ENCODE results near the gene RGS7.

- no peak for TF ChIP-seq CTCF (IDR thresholded peaks at IDR 0.05)
- no peak for TF ChIP-seq BHLHE40 (IDR thresholded peaks at IDR 0.05; ENCODE audit: low read depth, low read length)
- no peak for TF ChIP-seq ELK1 (IDR thresholded peaks at IDR 0.05; ENCODE audit: low read depth, low read length)
- TF ChIP-seq USF2 (IDR thresholded peaks at IDR 0.05), result no peak
- TF ChIP-seq EHMT2 (IDR thresholded peaks at IDR 0.05; ENCODE audit: low read depth), result no peak
- no peak for TF ChIP-seq TFCP2L1 (CRISPR knock-in tag; IDR thresholded peaks at IDR 0.05)
- no peak for TF ChIP-seq RCOR1 (IDR thresholded peaks at IDR 0.05; ENCODE audit: low read depth, low read length)
- no peak for TF ChIP-seq MAZ (IDR thresholded peaks at IDR 0.05; ENCODE audit: borderline replicate concordance, low read depth, low read length)
- TF ChIP-seq MAFK (IDR thresholded peaks at IDR 0.05; ENCODE audit: partially characterized antibody), result no peak
- no peak for TF ChIP-seq POLR2AphosphoS2 (conservative IDR thresholded peaks at IDR 0.05; ENCODE audit: low read length)
- no peak for TF ChIP-seq EP300 (IDR thresholded peaks at IDR 0.05)
- no peak for TF ChIP-seq RFX5 (IDR thresholded peaks at IDR 0.05)
- TF ChIP-seq RNF2 (IDR thresholded peaks at IDR 0.05; ENCODE audit: borderline replicate concordance, low read depth), result no peak
- no peak for TF ChIP-seq POLR2A (IDR thresholded peaks at IDR 0.05; ENCODE audit: low read length)
These were observed 556.7 kb downstream of the RGS7 start for GRCh38 chr1:240800291-240800690.
